ENCODE data around the gene FOXP3.

DNA sequence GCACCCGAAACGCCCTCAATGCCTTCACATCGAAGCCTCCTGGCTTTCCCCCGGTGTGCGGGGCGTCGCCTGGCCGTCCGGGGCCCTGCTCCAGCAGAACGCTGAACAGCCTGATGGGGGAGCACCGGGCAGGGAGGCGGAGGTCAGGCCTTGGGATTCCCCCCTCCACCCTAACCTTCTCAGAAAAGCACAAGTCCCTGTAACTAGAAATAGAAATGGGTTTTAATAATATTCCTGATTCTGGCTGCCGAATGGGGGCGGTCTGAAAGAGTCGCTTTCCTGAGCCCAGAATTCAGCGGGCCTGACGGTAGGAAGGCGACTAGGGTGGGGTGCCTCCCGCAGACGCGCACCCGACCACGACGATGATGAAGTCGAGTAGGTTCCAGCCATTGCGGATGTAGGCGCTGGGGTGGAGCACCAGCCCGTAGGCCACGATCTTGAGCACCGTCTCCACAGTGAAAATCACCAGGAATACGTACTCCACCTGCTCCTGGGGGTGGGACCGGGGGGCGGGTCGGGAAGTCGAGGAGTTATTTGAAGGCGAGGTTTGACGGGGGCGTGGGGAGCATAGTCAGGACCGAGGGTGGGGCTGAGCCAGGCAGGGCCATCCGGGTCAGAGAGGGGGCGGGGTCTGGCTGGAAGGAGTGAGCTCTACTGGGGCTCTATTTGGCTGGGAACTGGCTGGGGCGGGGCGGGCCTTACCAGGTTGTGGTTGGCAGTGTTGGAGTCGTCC, 33.8 kb downstream of the FOXP3 start:
- TF ChIP-seq, protein P1, sequence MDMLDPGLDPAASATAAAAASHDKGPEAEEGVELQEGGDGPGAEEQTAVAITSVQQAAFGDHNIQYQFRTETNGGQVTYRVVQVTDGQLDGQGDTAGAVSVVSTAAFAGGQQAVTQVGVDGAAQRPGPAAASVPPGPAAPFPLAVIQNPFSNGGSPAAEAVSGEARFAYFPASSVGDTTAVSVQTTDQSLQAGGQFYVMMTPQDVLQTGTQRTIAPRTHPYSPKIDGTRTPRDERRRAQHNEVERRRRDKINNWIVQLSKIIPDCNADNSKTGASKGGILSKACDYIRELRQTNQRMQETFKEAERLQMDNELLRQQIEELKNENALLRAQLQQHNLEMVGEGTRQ (IDR thresholded peaks at IDR 0.05; ENCODE audit: borderline replicate concordance, low read depth, low read length) = no peak
- TF ChIP-seq, protein P2, sequence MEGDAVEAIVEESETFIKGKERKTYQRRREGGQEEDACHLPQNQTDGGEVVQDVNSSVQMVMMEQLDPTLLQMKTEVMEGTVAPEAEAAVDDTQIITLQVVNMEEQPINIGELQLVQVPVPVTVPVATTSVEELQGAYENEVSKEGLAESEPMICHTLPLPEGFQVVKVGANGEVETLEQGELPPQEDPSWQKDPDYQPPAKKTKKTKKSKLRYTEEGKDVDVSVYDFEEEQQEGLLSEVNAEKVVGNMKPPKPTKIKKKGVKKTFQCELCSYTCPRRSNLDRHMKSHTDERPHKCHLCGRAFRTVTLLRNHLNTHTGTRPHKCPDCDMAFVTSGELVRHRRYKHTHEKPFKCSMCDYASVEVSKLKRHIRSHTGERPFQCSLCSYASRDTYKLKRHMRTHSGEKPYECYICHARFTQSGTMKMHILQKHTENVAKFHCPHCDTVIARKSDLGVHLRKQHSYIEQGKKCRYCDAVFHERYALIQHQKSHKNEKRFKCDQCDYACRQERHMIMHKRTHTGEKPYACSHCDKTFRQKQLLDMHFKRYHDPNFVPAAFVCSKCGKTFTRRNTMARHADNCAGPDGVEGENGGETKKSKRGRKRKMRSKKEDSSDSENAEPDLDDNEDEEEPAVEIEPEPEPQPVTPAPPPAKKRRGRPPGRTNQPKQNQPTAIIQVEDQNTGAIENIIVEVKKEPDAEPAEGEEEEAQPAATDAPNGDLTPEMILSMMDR (IDR thresholded peaks at IDR 0.05) = no peak
- TF ChIP-seq TEAD4 (IDR thresholded peaks at IDR 0.05; ENCODE audit: borderline replicate concordance, insufficient read depth) = no peak
- no peak for TF ChIP-seq EZH2phosphoT487 (IDR thresholded peaks at IDR 0.05; ENCODE audit: borderline replicate concordance, low read depth)
- TF ChIP-seq FOXM1 (IDR thresholded peaks at IDR 0.05; ENCODE audit: low read depth) = no peak
- no peak for TF ChIP-seq ELF1 (IDR thresholded peaks at IDR 0.05)
- no peak for TF ChIP-seq EP300 (IDR thresholded peaks at IDR 0.05; ENCODE audit: borderline replicate concordance in 1 of 2, low read depth in 1 of 2, low read length in 1 of 2)
- TF ChIP-seq, protein P3, sequence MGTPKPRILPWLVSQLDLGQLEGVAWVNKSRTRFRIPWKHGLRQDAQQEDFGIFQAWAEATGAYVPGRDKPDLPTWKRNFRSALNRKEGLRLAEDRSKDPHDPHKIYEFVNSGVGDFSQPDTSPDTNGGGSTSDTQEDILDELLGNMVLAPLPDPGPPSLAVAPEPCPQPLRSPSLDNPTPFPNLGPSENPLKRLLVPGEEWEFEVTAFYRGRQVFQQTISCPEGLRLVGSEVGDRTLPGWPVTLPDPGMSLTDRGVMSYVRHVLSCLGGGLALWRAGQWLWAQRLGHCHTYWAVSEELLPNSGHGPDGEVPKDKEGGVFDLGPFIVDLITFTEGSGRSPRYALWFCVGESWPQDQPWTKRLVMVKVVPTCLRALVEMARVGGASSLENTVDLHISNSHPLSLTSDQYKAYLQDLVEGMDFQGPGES (IDR thresholded peaks at IDR 0.05; ENCODE audit: low read depth, low read length) = no peak
- TF ChIP-seq JUND (IDR thresholded peaks at IDR 0.05) = no peak
- TF ChIP-seq RAD21 (IDR thresholded peaks at IDR 0.05; ENCODE audit: low read length) = no peak

Measured in SK-N-SH (cell line).